Colon (tissue), 2 donors: ENCODE measurements around the gene SCN4B.
"Not testable (repeated sequence)": the region's sequence is repeated elsewhere in the genome, so short reads cannot be mapped to it uniquely, and the experiment has no call there.

Experiments used
- FAIRE-seq: peaks from 2 replicates; lab custom pipeline; 2012; peaks lifted over from hg19 to GRCh38; lab: Jason Lieb, UNC
- donor health status: control.
- donor health status: control.

SCN4B gene

GRCh38 chr11:118152552-118153471, at the start of gene SCN4B:
SCN4B (minus strand) TSS chr11:118152823; CDS start chr11:118152673, 150 bp downstream.
- FAIRE-seq = no peak

- FAIRE-seq = no peak
Measured at GRCh38 chr11:118201966-118202365, 49.3 kb upstream of the SCN4B start.

GRCh38 chr11:118200901-118201680, 48.5 kb upstream of the SCN4B start:
- FAIRE-seq = no peak

GRCh38 chr11:118200497-118200896, 47.9 kb upstream of the SCN4B start:
- FAIRE-seq = no peak

GRCh38 chr11:118199135-118199534, 46.5 kb upstream of the SCN4B start:
- no peak for FAIRE-seq

GRCh38 chr11:118198370-118198769, 45.7 kb upstream of the SCN4B start:
- no peak for FAIRE-seq

GRCh38 chr11:118194835-118195627, 42.4 kb upstream of the SCN4B start:
- no peak for FAIRE-seq

GRCh38 chr11:118193910-118194566, 41.4 kb upstream of the SCN4B start:
- FAIRE-seq = no peak

GRCh38 chr11:118192817-118193216, 40.2 kb upstream of the SCN4B start:
- FAIRE-seq = not testable (repeated sequence)

GRCh38 chr11:118190942-118191506, 38.4 kb upstream of the SCN4B start:
- not testable (repeated sequence) for FAIRE-seq

- FAIRE-seq = no peak
Measured at GRCh38 chr11:118186346-118187107, 33.9 kb upstream of the SCN4B start.

GRCh38 chr11:118184784-118185579, 32.4 kb upstream of the SCN4B start:
- FAIRE-seq = no peak

GRCh38 chr11:118183691-118184090, 31.1 kb upstream of the SCN4B start:
- FAIRE-seq = not testable (repeated sequence)

- FAIRE-seq = no peak
Measured at GRCh38 chr11:118180300-118180703, 27.7 kb upstream of the SCN4B start.

GRCh38 chr11:118176778-118177134, 24.1 kb upstream of the SCN4B start:
- FAIRE-seq = no peak

GRCh38 chr11:118175993-118176777, 23.6 kb upstream of the SCN4B start, which contains the start of gene SCN2B:
SCN2B (minus strand) TSS chr11:118176639; CDS start chr11:118176431, 208 bp downstream.
- no peak for FAIRE-seq

- no peak for FAIRE-seq
Measured at GRCh38 chr11:118175031-118175992, 22.7 kb upstream of the SCN4B start.
